ENCODE data around the gene TASOR. TPM values are rescaled to one million over a fixed set of nuclear protein-coding genes. Genes with fewer than 3 reads are reported as not detected.
A peak's percentile ranks its signal among the peaks of the same experiment; 100 is the strongest.

The TASOR gene
- total and polyA plus RNA-seq, 4 donors = 5.6 to 51.3 (median 19.2) TPM

- Histone ChIP-seq H3K27me3 (ENCODE audit: control insufficient read depth in 4 of 4, insufficient read depth in 4 of 4, low read length in 3 of 4) (no peaks in the 10 kb centered on the region), H3K9me3 (ENCODE audit: control insufficient read depth in 4 of 4, low read length in 3 of 4) (no peaks in the 10 kb centered on the region), H3K4me3 (ENCODE audit: low read depth in 1 of 3, low read length in 3 of 3) (no peak overlapping the region), H3K36me3 (ENCODE audit: control insufficient read depth in 4 of 4, insufficient read depth in 3 of 4, low read depth in 1 of 4, low read length in 3 of 4) (no peaks in the 10 kb centered on the region), H3K9ac (ENCODE audit: low read depth in 1 of 2, low read length in 2 of 2) (no peak overlapping the region), H3K4me1 (ENCODE audit: control insufficient read depth in 4 of 4, insufficient read depth in 4 of 4, low read length in 3 of 4) (no peaks in the 10 kb centered on the region), H3K27ac (ENCODE audit: low read depth in 1 of 2, low read length in 2 of 2) (no peak overlapping the region)
- WGBS = 27% methylated on average over 5 of the region's 5 CpGs
- no peak for DNase-seq (ENCODE audit: low spot score)
- TF ChIP-seq ZBTB33 (IDR thresholded peaks at IDR 0.05) (no peak), FOXA2 (IDR thresholded peaks at IDR 0.05) (no peak), GABPA (IDR thresholded peaks at IDR 0.05 in 1 of 2, conservative IDR thresholded peaks at IDR 0.05 in 1 of 2) (no peak), FOXA1 (IDR thresholded peaks at IDR 0.05) (no peak), MAX (IDR thresholded peaks at IDR 0.05) (no peak), HNF4A (conservative IDR thresholded peaks at IDR 0.05) (no peak), JUND (IDR thresholded peaks at IDR 0.05) (no peak), CTCF (IDR thresholded peaks at IDR 0.05; ENCODE audit: low read depth, low read length, missing input control) (peak; percentile 93), REST (IDR thresholded peaks at IDR 0.05) (no peak), YY1 (IDR thresholded peaks at IDR 0.05) (no peak), ATF3 (IDR thresholded peaks at IDR 0.05) (no peak), RXRA (IDR thresholded peaks at IDR 0.05) (no peak), RAD21 (IDR thresholded peaks at IDR 0.05) (peak; percentile 94 to 97), HNF4G (IDR thresholded peaks at IDR 0.05) (no peak), SP1 (IDR thresholded peaks at IDR 0.05) (no peak)
Observed at GRCh38 chr3:56702490-56703315, 19.6 kb upstream of the TASOR start.
